Measurements from ENCODE around the gene FARSA.

GRCh38 chr19:12983091-12983490, 49.6 kb upstream of the FARSA start:
- TF ChIP-seq, protein P1, sequence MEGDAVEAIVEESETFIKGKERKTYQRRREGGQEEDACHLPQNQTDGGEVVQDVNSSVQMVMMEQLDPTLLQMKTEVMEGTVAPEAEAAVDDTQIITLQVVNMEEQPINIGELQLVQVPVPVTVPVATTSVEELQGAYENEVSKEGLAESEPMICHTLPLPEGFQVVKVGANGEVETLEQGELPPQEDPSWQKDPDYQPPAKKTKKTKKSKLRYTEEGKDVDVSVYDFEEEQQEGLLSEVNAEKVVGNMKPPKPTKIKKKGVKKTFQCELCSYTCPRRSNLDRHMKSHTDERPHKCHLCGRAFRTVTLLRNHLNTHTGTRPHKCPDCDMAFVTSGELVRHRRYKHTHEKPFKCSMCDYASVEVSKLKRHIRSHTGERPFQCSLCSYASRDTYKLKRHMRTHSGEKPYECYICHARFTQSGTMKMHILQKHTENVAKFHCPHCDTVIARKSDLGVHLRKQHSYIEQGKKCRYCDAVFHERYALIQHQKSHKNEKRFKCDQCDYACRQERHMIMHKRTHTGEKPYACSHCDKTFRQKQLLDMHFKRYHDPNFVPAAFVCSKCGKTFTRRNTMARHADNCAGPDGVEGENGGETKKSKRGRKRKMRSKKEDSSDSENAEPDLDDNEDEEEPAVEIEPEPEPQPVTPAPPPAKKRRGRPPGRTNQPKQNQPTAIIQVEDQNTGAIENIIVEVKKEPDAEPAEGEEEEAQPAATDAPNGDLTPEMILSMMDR (conservative IDR thresholded peaks at IDR 0.05) = no peak
- TF ChIP-seq ZFX (IDR thresholded peaks at IDR 0.05) = no peak

Measured in C4-2B (cell line).